ENCODE data around the gene GDF3. TPM values are rescaled to one million over a fixed set of nuclear protein-coding genes. Genes with fewer than 3 reads are reported as not detected.

Gene GDF3
- total and polyA plus RNA-seq, 2 of the 13 experiments (the other 11 are each of a cell fraction or from before 2014, with no cell fraction given): not detected

- POLR2A ChIA-PET: no interaction called here
- Histone ChIP-seq H3K79me2 (ENCODE audit: insufficient read depth, low read length) (no peaks in the 10 kb centered on the region), H3K9me3 (ENCODE audit: low read length) (no peaks in the 10 kb centered on the region), H3K36me3 (replicated peaks in 1 of 2; ENCODE audit: control insufficient read depth in 1 of 2, insufficient read depth in 2 of 2, low read length in 2 of 2) (no peaks in the 10 kb centered on the region), H3K4me1 (ENCODE audit: insufficient read depth, low read length) (no peaks in the 10 kb centered on the region), H2AFZ (ENCODE audit: low read length) (no peak overlapping the region), H4K20me1 (ENCODE audit: insufficient read depth, low read length) (no peaks in the 10 kb centered on the region), H3K27ac (ENCODE audit: extremely low read length, insufficient read depth, low read length) (no peak overlapping the region), H3K4me2 (ENCODE audit: low read depth, low read length) (no peak overlapping the region), H3K27me3 (ENCODE audit: control insufficient read depth in 1 of 2, insufficient read depth in 2 of 2, low read length in 2 of 2) (no peaks in the 10 kb centered on the region), H3K4me3 (replicated peaks in 1 of 3; ENCODE audit: insufficient read depth in 1 of 3, low read depth in 2 of 3, low read length in 3 of 3) (no peak overlapping the region), H3K9ac (ENCODE audit: insufficient read depth, low read depth, low read length) (no peak overlapping the region)
- FAIRE-seq: no peak
- TF ChIP-seq PRDM10 (CRISPR knock-in tag; IDR thresholded peaks at IDR 0.05; ENCODE audit: low read depth) (no peak), ZNF770 (CRISPR knock-in tag; IDR thresholded peaks at IDR 0.05) (no peak)
- no peak for ATAC-seq
- DNase-seq (ENCODE audit: low spot score): no peak
- CTCF ChIA-PET (ENCODE audit: low intra/inter-chr PET ratio, low total read pairs): no interaction called here
- WGBS (ENCODE audit: low lambda C conversion rate): 74% methylated on average over 18 of the region's 28 CpGs
- in situ Hi-C loops (cut with HindIII; ENCODE audit: extremely low pct_ligation_motif_present, low pct_unique_long_range_greater_than_20kb): loop anchor here (10.0 kb wide), 1 partner anchor 92 kb away; no protein-coding TSS in a partner anchor
- BruUV-seq (replicated peaks): no TSS peak
- intact Hi-C loops (cut with micrococcal nuclease; ENCODE audit: unreplicated experiment): no loop called here
These were observed 17.4 kb upstream of the GDF3 start for GRCh38 chr12:7712841-7713442.

Data from HepG2 (cell line).